ENCODE measurements around the gene SLC5A5.

GRCh38 chr19:17841371-17841809, 30.4 kb upstream of the SLC5A5 start:
- no peak for TF ChIP-seq CTCF (IDR thresholded peaks at IDR 0.05)
- no peak for TF ChIP-seq POLR2A (IDR thresholded peaks at IDR 0.05)
